ENCODE data around the gene CENPP. TPM values are rescaled to one million over a fixed set of nuclear protein-coding genes. Genes with fewer than 3 reads are reported as not detected.
"Not testable (repeated sequence)": the region's sequence is repeated elsewhere in the genome, so short reads cannot be mapped to it uniquely, and the experiment has no call there.

The CENPP gene
- total RNA-seq, 1 donor from 2014 or later: 9.1 TPM

DNA sequence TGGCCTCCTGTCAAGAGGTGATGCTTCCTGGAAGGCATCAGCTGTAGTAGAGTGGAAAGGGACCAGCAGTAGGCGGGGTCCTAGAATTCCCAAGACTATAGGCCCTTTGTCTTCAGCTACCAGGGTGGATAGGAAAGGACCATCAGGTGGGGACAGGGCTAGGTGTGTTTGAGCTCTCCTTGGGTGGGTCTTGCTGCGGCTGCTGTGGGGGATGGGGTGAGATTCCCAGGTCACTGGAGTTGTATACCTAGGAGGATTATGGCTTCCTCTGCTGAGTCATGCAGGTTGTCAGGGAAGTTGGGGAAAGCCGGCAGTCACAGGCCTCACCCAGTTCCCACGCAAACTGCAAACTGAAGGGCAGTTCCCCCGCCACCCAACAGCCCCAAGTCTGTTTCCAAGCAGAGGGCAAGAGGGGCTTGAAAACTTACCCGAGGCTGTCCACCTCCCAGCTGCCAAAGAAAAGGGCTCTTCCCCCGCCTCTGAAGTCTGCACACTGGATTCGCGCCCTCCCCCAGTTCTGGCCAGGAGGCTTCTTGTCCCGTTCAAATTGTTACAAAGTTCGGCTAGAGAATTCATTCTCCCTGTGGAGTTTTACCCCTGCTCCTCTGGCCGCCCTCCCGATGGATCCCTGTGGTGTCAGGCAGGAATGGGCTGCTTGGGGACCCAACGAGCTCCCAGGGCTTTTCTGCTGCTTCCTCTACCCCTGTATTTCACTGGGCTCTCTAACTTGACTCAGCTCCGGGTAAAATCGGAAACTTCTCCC lies 233.0 kb downstream of the CENPP start:
- ATAC-seq (no peak), DNase-seq (ENCODE audit: low spot score) (no peak)
- intact Hi-C loops (cut with DNase I): no loop called here

DNA sequence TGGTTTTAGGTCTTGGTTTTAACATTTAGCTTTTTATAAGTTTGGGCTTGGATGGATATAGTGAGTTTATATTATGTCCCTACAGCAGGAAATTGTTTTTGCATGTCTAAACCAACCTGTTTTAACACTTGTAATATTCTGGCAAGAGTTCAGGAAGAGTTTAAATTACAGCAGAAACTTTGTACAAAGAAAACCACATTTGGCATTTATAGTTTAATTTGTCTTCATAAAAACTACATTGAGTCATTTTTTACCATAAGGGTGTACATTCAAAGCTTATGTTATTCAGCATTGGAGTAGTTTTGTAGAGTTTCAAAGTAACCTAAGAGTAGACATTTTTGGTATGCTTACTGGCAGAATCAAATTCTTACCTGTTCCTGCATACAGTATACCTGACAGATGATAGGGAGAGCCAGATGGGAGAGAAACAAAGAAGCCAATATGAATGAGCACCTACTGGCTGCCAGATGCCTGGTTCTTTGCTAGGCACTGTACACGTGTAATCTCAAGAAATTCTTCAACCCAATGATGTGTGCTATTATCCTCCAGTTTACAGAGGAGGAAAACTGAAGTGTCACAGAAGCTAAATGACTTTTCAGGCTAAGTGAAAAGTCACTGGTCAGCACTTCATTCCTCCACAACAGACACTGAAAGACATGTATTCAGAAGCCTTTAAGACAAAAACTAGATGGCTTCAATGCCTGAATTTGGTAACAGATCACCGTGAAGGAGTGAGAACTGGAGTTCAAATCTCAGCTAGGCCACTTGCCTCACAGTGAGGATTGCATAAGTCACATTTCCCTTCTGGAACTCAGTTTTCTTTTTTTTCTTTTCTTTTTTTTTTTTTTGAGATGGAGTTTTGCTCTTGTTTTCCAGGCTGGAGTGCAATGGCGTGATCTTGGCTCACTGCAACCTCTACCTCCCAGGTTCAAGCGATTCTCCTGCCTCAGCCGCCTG lies 235.9 kb downstream of the CENPP start:
- DNase-seq (ENCODE audit: low spot score) (no peak), ATAC-seq (no peak)
- intact Hi-C loops (cut with DNase I): no loop called here

DNA sequence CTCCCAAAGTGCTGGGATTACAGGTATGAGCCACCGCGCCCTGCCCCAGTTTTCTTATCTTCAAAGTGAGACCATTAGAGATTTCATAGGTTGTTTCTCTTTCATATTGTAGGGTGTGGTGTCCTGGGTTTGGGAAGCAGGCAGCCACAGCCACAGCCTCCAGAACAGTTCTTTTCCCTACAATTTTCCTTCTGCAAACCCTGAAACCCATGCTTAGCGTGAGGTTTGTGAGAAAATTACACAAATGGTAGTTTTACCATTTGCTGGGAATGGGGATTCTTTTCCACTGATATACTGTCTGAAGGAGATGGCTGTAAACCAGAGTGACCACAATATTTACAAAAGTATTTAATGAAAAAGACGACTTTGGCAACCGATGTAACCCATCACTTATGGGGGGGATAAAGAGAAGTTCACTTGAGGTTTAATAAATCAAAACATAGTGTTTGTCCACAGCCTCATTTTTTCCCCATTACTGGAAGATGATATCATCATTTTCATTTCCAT lies 236.8 kb downstream of the CENPP start:
- DNase-seq (ENCODE audit: low spot score): no peak
- intact Hi-C loops (cut with DNase I): no loop called here
- no peak for ATAC-seq

DNA sequence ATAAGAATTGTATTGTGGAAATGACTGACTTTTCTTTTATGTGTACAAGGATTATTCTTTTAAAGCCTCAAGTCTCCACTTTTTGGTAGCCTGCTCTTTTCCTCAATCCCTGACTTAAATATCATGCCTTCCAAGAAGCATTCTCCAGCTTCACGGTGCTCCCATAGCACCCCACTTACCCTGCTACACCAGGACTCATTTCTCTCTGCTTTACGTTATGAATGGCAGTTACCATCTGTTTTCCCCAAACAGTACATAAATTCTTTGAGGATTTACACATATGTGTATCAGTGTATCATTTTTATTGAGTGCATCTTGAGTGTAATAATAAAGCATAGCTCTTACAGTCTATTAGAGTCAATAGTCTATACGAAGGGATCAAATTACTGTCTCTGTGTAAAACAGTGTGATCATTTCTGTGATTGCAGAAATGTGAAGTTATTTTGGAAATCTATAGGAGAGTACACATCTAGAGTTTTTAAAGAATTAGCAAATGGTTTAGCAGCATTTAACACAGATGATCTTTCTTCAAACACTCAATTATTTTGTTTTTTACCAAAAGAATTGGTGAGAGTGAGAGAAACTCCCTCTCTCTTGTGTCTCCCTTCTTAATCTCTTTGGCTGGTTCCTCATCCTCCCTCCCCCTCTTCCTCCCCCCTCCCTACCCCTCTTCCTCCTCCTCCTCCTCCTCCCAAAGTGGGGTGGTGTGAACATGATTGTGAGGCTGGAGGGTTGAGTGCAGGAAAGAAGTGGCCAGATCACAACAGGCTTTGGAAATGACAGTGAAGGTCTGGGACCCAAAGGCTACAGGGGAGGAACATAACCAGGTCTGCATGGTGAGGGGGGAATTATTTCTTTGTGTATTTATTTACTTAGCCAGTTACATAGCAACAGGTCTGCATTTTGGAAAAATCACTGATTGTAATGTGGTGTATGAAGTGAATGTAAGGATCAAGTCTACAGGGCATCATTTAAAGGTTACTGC lies 237.7 kb downstream of the CENPP start:
- no peak for ATAC-seq
- intact Hi-C loops (cut with DNase I): no loop called here

DNA sequence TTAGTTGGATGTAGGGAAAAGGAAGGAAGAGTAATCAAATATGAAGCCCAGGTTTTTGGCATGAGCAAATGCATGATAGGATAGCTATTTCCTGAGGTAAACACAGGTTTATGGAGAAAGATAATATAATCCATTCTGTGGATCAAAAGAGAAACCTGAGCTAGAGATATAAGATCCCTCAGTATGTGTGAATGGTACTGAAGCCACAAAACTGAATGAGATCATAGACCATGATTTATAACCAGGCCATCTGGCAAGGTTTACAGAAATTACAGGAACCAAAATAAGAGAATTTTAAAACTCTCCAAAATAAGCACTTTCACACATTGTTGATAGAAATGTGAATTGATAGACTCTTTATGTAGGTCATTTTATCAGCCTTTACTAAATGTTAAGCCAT lies 238.8 kb downstream of the CENPP start:
- DNase-seq (ENCODE audit: low spot score) (no peak), ATAC-seq (peak; percentile 55)
- intact Hi-C loops (cut with DNase I): no loop called here

More for the DNA sequence above, 237.7 kb downstream of the CENPP start:
- no peak for DNase-seq (ENCODE audit: low spot score)

DNA sequence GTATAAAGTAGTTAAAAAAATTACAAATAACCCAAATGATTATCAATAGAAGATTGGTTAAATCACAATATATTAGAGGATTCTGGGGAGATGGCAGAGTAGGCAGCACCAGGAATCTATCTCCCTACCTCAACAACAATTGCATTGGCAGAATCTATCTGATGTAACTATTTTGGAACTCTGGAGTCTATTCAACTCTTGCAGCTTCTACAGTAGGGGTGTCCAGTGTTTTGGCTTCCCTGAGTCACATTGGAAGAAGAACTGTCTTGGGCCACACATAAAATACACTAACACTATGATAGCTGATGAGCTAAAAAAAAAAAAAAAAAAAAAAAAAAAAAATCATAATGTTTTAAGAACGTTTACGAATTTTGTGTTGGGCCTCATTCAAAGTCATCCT lies 239.2 kb downstream of the CENPP start:
- intact Hi-C loops (cut with DNase I): no loop called here
- ATAC-seq (peak; percentile 75), DNase-seq (ENCODE audit: low spot score) (no peak)

DNA sequence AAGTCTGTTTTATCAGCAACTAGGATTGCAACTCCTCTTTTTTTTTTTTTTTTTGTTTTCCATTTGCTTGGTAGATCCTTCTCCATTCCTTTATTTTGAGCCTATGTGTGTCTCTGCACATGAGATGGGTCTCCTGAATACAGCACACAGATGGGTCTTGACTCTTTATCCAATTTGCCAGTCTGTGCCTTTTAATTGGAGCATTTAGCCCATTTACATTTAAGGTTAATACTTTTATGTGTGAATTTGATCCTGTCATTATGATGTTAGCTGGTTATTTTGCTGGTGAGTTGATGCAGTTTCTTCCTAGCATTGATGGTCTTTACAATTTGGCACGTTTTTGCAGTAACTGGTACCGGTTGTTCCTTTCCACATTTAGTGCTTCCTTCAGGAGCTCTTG lies 246.1 kb downstream of the CENPP start:
- ATAC-seq; intact Hi-C loops (cut with DNase I); DNase-seq (ENCODE audit: low spot score): not testable (repeated sequence)

DNA sequence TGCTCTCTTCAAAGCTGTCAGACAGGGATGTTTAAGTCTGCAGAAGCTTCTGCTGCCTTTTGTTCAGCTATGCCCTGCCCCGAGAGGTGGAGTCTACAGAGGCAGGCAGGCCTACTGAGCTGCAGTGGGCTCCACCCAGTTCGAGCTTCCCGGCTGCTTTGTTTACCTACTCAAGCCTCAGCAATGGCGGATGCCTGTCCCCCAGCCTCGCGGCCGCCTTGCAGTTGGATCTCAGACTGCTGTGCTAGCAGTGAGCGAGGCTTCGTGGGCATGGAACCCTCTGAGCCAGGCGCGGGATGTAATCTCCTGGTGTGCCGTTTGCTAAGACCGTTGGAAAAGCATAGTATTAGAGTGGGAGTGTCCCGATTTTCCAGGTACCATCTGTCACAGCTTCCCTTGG lies 247.9 kb downstream of the CENPP start:
- DNase-seq (ENCODE audit: low spot score); intact Hi-C loops (cut with DNase I); ATAC-seq: not testable (repeated sequence)

DNA sequence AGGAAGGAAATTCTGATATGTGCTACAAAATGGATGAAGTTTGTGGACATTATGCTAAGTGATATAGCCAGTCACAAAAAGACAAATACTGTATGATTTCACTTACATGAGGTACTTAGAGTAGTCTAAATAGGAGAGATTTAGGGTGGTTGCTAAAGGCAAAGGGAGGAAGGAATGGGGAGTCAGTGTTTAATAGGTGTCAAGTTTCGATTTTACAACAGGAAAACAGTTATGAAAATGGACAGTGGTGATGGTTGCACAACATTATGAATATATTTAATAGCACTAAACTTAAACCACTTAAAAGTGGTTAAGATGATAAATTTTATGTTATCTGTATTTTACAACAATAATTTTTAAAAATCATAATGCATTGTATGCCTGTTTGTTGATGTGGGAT lies 250.4 kb downstream of the CENPP start:
- DNase-seq (ENCODE audit: low spot score) (no peak), ATAC-seq (no peak)
- intact Hi-C loops (cut with DNase I): no loop called here

DNA sequence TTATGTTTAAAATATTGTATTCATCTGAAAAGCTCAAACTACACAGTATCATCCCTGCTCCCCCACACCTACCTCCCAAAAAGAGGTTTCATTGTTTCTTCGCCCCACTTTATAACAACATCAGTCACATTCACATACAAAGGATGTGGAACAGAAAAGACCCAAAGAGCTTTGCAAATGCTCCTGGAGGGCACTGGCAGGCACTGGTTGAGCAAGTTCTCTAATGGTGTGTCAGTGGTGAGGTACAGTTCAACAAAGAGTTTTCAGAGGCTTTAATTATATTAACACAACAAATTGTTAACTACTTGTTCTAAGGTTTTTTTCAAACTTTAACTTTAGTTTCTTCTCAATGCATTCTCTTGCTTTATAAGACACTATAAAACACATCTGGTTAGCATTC lies 264.2 kb downstream of the CENPP start:
- intact Hi-C loops (cut with DNase I): no loop called here
- DNase-seq (ENCODE audit: low spot score): no peak
- ATAC-seq: peak; percentile 43

DNA sequence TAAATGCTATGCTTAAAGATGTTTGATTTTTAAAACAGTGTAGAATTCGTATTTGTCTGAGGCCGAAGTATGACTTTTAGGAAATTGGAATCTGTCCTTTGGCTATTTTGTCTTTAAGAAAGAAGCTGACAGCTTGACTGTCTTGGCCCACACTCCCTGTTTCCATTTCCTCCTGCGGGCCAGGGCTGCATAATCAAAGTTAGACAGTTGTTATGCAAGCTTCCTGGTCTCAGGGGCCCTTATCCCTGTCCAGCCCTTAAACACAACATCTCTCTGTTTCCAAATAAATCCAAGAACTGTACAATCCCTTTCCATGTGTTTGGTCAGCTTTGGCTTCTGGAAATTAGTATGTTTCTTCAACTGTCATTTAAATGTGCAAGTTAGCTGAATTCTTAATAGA lies 264.6 kb downstream of the CENPP start:
- peak; percentile 99 for ATAC-seq
- DNase-seq (ENCODE audit: low spot score): peak; percentile 83
- intact Hi-C loops (cut with DNase I): no loop called here

DNA sequence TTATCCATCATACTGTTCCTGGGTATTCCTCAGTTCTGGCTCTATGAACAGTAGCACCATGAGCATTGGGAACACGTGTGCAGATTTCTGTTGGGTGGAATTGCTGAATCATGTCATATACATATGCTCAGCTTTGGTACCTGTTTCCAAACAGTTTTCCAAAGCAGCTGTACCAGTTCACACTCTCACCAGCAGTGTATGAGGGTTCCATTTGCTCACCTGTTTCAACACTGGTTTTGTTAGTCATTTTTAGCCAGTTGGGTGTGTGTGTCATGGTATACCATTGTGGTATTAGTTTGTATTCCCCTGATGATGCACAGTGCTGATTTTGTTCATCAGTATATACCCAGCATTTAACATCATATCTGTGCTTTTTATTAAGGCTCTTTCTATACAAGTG lies 266.8 kb downstream of the CENPP start:
- DNase-seq (ENCODE audit: low spot score): no peak
- no peak for ATAC-seq
- intact Hi-C loops (cut with DNase I): no loop called here

DNA sequence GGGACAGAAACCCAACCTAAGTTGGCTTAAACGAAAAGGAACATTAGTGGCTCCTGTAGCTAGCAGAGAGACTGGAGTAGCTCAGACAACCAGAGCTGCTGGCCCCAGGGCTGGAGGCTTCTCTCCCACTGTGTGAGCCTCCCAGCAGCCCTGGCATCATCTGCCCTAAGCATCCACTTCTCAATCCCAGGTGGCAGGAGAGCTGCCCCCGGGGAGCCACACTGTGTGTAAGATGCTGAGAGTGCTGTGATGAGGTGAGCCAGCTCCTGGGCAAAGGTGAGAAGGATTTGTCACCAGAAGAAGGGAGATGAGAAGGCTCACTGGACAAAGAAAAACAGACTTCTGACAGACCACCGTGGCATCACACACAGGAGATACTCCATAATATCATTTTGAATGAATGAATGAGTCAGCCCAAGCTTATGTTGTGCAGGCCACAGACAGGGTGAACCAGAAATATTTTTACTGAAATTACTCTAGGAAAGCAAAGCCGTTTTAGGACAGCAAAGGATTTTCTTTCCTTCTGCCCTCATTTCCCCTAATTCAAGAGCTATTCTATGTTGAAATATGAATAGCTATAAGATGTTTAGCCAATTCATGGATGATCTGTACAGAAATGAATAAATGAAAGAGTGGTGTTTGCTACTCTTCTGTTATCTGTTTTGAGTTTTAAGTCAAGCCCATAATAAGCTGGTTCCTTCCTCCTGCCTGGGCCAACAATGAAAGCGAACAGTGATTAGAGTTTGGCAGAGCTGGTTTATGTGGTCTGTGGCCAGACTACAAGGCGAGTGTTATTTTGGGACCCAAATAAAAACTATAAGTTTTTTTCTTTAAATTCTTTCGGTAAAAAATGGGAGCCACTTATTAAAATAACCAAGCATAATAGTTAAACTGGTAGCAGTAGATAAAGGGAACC lies 267.5 kb downstream of the CENPP start:
- DNase-seq (ENCODE audit: low spot score): no peak
- intact Hi-C loops (cut with DNase I): no loop called here
- no peak for ATAC-seq

DNA sequence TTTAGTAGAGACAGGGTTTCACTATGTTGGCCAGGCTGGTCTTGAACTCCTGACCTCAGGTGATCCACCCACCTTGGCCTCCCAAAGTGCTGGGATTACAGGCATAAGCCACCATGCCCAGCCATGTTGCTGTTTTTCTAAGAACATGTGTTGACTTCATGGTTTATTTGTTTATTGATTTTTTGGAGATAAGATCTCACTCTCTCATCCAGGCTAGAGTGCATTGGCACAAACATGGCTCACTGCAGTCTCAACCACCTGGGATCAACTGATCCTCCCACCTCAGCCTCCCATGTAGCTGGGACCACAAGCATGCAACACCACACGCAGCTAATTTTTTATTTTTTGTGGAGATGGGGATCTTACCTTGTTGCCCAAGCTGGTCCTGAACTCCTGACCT lies 269.3 kb downstream of the CENPP start:
- DNase-seq (ENCODE audit: low spot score); intact Hi-C loops (cut with DNase I); ATAC-seq: not testable (repeated sequence)

DNA sequence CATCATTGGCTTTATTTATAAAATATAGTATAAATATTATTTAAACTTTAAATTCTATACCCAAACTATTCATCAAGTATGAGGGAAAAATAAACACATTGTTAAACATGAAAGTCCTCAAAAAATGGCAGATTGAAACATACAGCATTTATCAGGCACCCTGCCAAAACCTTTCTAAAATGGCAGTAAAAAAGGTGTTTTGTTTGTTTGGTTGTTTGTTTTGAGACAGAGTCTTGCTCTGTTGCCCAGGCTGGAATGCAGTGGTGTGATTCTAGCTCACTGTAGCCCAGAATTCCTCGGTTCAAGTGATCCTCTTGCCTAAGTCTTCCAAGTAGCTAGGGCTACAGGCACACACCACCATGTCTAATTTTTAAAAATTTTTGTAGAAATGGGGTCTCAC lies 270.2 kb downstream of the CENPP start:
- ATAC-seq (no peak), DNase-seq (ENCODE audit: low spot score) (no peak)
- intact Hi-C loops (cut with DNase I): no loop called here

DNA sequence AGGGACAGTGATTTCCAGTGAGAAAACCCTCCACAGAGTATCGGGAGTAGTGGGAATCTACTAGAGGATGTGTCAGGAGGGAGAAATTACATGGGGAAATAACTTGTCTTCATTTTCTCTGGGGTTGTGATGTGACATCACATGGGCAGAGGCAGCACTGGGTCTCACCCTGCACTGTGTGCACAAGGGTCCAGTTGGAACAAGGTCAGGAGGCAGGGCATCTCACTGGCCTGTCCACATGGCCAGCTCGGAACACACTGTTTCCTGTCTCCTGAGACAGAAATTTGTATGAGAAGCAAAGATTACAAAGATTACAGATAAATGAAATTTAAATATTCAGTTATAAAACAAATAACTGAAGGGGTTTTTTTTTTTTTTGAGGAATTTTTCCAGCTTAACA lies 272.6 kb downstream of the CENPP start:
- intact Hi-C loops (cut with DNase I): no loop called here
- ATAC-seq (peak; percentile 41), DNase-seq (ENCODE audit: low spot score) (no peak)

DNA sequence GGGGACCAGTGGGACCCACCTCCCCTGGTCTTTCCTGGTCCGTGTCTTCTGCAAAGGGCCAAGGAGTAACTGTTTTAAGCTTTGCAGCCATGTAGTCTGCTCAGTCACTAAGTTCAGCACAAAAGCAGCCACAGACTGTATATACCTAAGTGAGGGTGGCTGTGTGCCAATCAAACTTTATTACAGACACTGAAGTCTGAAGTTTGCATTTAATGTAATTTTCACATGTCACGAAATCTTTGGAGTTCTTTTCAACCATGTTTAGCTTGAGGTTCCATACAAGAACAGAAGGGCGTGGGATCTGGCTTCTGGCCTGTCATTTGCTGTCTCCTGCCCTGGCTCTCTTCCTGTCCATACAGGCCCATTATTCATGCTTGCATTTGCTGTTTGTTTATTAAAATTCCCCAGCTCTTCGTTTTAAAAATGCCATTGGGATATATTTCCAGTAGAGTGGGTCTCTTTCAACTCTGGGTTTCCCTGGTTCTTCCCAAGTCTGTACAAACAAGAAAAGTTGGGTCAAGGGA lies 274.2 kb downstream of the CENPP start:
- DNase-seq (ENCODE audit: low spot score) (no peak), ATAC-seq (peak; percentile 13)
- intact Hi-C loops (cut with DNase I): no loop called here
